ENCODE results near the gene PBRM1. TPM values are rescaled to one million over a fixed set of nuclear protein-coding genes. Genes with fewer than 3 reads are reported as not detected.

PBRM1 gene
- total RNA-seq, 4 donors from 2014 or later, result 89.4 to 118 (median 114) TPM

DNA sequence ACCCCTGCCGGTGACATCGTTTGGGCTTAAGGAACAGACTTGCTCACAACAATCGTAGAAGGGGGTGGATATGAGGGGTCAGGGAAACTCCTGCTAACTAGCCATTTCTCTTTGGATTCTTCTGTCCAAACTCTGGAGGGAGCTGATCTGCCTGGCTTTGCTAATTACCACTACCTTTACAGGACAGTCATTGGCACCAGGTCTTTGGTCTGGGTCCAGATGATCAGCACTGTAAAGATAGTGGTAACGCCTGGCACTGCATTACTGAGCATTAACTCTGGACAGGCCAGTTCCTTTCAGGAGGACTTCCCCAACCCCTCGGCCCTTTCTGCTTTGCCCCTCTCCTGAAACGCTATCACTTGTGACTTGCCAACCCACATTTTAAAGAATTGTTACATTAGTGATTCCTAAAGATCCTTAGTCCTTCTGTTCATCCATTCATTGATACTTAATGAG, 148.5 kb downstream of the PBRM1 start:
- DNase-seq (ENCODE audit: low spot score), result no peak
- TF ChIP-seq, protein P1, sequence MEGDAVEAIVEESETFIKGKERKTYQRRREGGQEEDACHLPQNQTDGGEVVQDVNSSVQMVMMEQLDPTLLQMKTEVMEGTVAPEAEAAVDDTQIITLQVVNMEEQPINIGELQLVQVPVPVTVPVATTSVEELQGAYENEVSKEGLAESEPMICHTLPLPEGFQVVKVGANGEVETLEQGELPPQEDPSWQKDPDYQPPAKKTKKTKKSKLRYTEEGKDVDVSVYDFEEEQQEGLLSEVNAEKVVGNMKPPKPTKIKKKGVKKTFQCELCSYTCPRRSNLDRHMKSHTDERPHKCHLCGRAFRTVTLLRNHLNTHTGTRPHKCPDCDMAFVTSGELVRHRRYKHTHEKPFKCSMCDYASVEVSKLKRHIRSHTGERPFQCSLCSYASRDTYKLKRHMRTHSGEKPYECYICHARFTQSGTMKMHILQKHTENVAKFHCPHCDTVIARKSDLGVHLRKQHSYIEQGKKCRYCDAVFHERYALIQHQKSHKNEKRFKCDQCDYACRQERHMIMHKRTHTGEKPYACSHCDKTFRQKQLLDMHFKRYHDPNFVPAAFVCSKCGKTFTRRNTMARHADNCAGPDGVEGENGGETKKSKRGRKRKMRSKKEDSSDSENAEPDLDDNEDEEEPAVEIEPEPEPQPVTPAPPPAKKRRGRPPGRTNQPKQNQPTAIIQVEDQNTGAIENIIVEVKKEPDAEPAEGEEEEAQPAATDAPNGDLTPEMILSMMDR (IDR thresholded peaks at IDR 0.05), result no peak
- ATAC-seq (ENCODE audit: low FRiP score), result no peak

DNA sequence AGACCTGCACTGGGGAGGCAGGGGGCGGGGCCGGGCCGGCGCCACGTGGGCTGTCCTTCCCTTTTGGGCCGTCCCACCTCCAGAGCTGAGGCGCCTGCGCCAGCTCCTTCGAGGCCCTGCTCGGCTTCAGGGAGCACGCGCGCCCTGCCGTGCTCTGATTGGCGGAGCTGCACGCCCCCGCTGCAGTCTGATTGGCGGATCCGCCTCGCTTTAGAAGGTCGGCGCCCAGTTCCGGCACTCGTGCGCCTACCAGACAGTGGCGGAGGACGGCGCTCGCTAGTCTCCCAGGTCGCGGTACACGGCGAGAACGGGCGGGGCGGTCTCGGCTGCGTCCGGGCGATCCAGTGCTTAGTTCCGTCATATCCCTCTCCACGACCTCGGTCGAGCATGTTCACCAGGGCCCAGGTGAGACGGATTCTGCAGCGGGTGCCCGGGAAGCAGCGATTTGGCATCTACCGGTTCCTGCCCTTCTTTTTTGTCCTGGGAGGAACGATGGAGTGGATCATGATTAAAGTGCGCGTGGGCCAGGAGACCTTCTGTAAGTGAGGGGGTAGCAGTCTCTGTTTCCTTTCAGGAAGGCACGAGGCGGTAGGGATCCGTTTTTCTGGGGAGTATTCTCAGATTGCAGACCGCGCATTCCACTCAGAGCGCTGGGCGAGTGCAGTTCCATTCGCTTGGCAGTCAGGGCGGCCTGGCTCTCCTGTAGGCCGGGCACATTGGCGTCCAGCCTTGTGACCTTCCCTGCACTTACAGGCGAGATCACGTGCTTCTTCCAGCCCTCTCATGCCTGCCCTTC, 149.1 kb downstream of the PBRM1 start, which contains the start of gene UQCC5:
TSS of gene UQCC5 (plus strand) at position 237 of the 796 bp plus-strand sequence. CDS start at position 388, 151 bp downstream.
- TF ChIP-seq, protein P1 (IDR thresholded peaks at IDR 0.05), result no peak
- DNase-seq (ENCODE audit: low spot score) (peak; percentile 90), ATAC-seq (ENCODE audit: low FRiP score) (peak; percentile 91)

GRCh38 chr3:52536112-52536368, 149.7 kb downstream of the PBRM1 start:
- no peak for DNase-seq (ENCODE audit: low spot score)
- no peak for ATAC-seq (ENCODE audit: low FRiP score)
- TF ChIP-seq, protein P1 (IDR thresholded peaks at IDR 0.05), result no peak

DNA sequence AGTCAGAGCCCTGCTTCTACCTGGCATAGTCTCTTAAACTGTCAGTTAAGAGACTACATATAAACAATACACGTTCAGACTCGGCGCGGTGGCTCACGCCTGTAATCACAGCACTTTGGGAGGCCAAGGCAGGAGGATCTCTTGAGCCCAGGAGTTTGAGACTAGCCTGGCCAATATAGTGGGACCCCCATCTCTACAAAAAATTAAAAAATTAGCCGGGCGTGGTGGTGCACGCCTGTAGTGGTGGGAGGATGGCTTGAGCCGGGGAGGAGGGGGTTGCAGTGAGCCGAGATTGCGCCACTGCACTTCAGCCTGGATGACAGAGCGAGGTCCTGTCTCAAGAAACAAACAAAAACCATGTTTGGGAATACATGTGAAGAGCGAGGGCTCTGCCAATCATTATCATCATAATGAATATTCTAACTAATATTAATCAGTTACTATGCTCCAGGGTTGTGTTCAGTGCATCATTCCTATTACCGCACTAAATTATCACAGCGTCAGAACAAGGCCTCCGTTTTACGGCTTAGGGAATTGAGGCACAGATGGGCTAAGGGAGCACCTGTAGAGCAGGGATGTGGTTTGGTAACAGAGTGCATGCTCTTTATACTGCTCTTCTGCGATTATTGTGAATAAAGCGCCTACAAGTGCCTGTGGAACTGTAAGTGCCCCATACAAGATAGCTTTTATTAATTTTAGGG, 150.2 kb downstream of the PBRM1 start:
- no peak for ATAC-seq (ENCODE audit: low FRiP score)
- TF ChIP-seq, protein P1 (IDR thresholded peaks at IDR 0.05), result no peak
- no peak for DNase-seq (ENCODE audit: low spot score)

DNA sequence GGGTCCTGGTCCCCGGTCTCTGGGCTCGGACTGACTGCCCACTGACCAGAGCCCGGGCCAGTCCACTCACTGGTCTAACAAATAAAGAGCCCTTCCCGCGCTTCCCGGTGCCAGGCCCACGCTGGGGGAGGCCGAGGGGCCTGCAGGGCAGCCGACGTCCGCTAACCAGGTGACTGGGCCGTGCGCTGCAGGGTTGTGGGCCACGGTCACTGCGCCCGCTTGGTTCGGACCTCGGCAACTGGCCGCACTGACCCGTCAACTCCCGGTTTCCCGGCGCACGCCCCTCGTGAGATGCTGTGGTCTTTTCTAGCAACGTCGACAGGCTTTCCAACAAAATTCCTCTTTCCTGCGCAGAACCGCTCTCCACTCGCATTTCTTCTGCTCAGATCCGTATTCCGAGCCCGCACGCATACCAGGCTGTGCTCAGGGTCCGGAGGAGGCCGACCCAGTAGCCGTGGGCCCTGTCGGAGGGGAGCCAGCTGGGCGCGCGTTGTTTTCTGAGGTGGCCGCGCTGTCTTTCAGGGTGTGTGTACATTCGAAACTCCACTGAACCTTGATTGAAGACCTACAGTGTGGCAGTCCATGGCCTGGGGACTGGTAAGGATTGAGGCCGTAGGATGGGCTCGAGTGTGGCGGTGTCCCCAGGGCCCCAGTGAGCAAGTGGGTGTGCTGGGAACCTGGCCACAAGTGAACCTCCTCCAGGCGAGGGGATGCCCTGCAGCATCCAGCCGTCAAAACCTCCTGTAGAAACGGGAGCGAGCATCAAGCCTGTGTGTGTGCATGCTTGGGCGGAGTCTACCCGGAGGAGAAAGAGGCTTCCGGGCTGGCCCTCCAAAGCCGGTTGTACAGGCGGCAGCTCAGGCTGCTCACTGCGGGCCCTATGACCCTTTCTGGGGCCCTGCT, 151.2 kb downstream of the PBRM1 start:
- TF ChIP-seq, protein P1 (IDR thresholded peaks at IDR 0.05), result no peak
- DNase-seq (ENCODE audit: low spot score), result no peak
- no peak for ATAC-seq (ENCODE audit: low FRiP score)

DNA sequence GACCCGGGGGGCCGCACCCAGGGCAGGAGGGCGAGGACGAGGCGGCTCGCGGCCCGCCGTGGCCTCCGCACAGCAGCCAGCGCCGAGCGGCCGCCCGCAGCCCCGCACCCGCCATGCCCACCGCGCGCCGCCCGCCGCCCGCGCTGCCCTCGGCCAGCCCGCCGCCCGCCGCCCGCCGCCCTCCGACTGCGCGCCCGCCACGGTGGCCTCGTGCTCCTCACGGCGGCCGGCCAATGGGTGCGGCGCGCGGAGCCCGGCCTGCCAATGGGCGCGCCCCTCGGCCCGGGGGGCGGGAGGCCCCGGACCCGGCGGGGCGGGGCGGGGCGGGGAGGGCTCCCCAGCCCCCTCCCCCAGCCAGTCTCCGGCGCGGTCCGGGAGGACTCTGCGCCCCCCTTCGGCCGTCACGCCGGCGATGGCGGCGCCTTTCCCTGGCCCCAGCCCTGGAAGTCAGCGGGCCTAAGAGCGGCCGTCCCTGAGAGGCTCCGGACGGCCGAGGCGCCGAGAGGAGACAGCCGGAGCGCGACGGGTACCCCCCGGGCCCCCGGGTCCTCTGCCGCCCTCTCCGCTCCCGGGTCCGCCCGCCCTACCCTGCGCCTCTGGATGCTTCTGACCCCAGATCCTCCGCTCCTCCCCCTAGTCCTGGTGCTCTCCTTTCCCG, 152.0 kb downstream of the PBRM1 start, which contains the start of gene NT5DC2:
TSS of gene NT5DC2 (minus strand) at position 235 of the 658 bp plus-strand sequence. CDS start at position 115, 120 bp downstream.
- ATAC-seq (ENCODE audit: low FRiP score), result peak; percentile 64
- no peak for DNase-seq (ENCODE audit: low spot score)
- TF ChIP-seq, protein P1 (IDR thresholded peaks at IDR 0.05), result no peak

Measured in omental fat pad (tissue), 4 donors.